ENCODE results near the gene EXOC6B.
"Not testable (repeated sequence)": the region's sequence is repeated elsewhere in the genome, so short reads cannot be mapped to it uniquely, and the experiment has no call there.

GRCh38 chr2:72554910-72555309, 270.9 kb downstream of the EXOC6B start:
- TF ChIP-seq CTCF, POLR2A (IDR thresholded peaks at IDR 0.05): not testable (repeated sequence)

Measured in heart left ventricle (tissue), 13 donors.